Trophoblast cell (in vitro differentiated cells and primary cell): Measurements from ENCODE around the gene ASTN2.

Source experiments
- DNase-seq, 2 donors: peaks; one replicate each; pipeline ENCODE4 v3.0.0-alpha.2; 2016
- H2AFZ ChIP-seq: 2 replicates; pipeline ENCODE4 v1.6.1; 2013; ENCODE audit warnings: low read length, moderate library complexity, mild to moderate bottlenecking; ENCODE audit not compliant: insufficient read depth, poor library complexity
- H2AK5ac ChIP-seq: 2 replicates; pipeline ENCODE4 v1.6.1; 2013; ENCODE audit warnings: mild to moderate bottlenecking, low read length
- H2BK120ac ChIP-seq: 2 replicates; pipeline ENCODE4 v1.6.1; 2013; ENCODE audit warnings: low read length, mild to moderate bottlenecking, moderate library complexity; ENCODE audit not compliant: insufficient read depth, poor library complexity
- H2BK12ac ChIP-seq: 2 replicates; pipeline ENCODE4 v1.6.1; 2013; ENCODE audit warnings: mild to moderate bottlenecking, low read length, moderate library complexity
- H2BK5ac ChIP-seq: 2 replicates; pipeline ENCODE4 v1.6.1; 2013; ENCODE audit warnings: low read length, low read depth, moderate library complexity, mild to moderate bottlenecking; ENCODE audit not compliant: poor library complexity
- H3K14ac ChIP-seq: 2 replicates; pipeline ENCODE4 v1.6.1; 2013; ENCODE audit warnings: mild to moderate bottlenecking, low read length
- H3K18ac ChIP-seq: 2 replicates; pipeline ENCODE4 v1.6.1; 2013; ENCODE audit warnings: mild to moderate bottlenecking, low read length
- H3K23ac ChIP-seq: 2 replicates; pipeline ENCODE4 v1.6.1; 2013; ENCODE audit warnings: low read length
- H3K27ac ChIP-seq: 2 replicates; pipeline ENCODE4 v1.5.1; 2013; ENCODE audit warnings: low read depth, mild to moderate bottlenecking, inconsistent platforms, low read length, moderate library complexity
- H3K27me3 ChIP-seq: 2 replicates; pipeline ENCODE4 v1.6.1; 2013; ENCODE audit warnings: inconsistent platforms, mild to moderate bottlenecking, low read length, moderate library complexity; ENCODE audit not compliant: insufficient read depth
- H3K36me3 ChIP-seq, 2 experiments: 1 replicate in 1 of 2; 2 replicates in 1 of 2; pipeline ENCODE4 v1.6.1; 2013; ENCODE audit warnings: low read length in 2 of 2, mild to moderate bottlenecking in 2 of 2, moderate library complexity in 1 of 2; ENCODE audit not compliant: insufficient read depth in 2 of 2, control insufficient read depth in 1 of 2
- H3K4ac ChIP-seq: 2 replicates; pipeline ENCODE4 v1.6.1; 2013; ENCODE audit warnings: low read depth, mild to moderate bottlenecking, low read length, moderate library complexity
- H3K4me1 ChIP-seq, 2 experiments: 1 replicate in 1 of 2; 2 replicates in 1 of 2; pipeline ENCODE4 v1.6.1; 2013; ENCODE audit warnings: low read length in 2 of 2, mild to moderate bottlenecking in 2 of 2, moderate library complexity in 1 of 2; ENCODE audit not compliant: insufficient read depth in 2 of 2, control insufficient read depth in 1 of 2
- H3K4me2 ChIP-seq: 2 replicates; pipeline ENCODE4 v1.6.1; 2013; ENCODE audit warnings: inconsistent platforms, mild to moderate bottlenecking, low read length, moderate library complexity
- H3K4me3 ChIP-seq: 2 replicates; pipeline ENCODE4 v1.5.1; 2013; ENCODE audit warnings: mild to moderate bottlenecking, low read depth, low read length, inconsistent platforms
- H3K79me1 ChIP-seq: one replicate; pipeline ENCODE4 v1.6.1; 2013; ENCODE audit warnings: low read length
- H3K79me2 ChIP-seq: 2 replicates; pipeline ENCODE4 v1.6.1; 2013; ENCODE audit warnings: low read length, mild to moderate bottlenecking; ENCODE audit not compliant: control insufficient read depth, insufficient read depth, poor library complexity
- H3K9ac ChIP-seq: 2 replicates; pipeline ENCODE4 v1.6.1; 2013; ENCODE audit warnings: mild to moderate bottlenecking, low read length
- H3K9me3 ChIP-seq: 2 replicates; pipeline ENCODE4 v1.6.1; 2013; ENCODE audit warnings: low read depth, mild to moderate bottlenecking, control low read depth, inconsistent platforms, low read length; ENCODE audit not compliant: insufficient read depth
- H4K12ac ChIP-seq: 2 replicates; pipeline ENCODE4 v1.6.1; 2013; ENCODE audit warnings: low read depth, mild to moderate bottlenecking, low read length, moderate library complexity
- H4K8ac ChIP-seq: 2 replicates; pipeline ENCODE4 v1.6.1; 2013; ENCODE audit warnings: low read depth, mild to moderate bottlenecking, low read length, moderate library complexity
- H4K91ac ChIP-seq: one replicate; pipeline ENCODE4 v1.6.1; 2013; ENCODE audit warnings: low read depth, mild to moderate bottlenecking, low read length, moderate library complexity
- WGBS: extraction: QIAGEN DNeasy Blood & Tissue Kit; methylation state at CpG from one replicate; pipeline ENCODE4 v1.1.7; 2013; ENCODE audit warnings: missing lambda C conversion rate; ENCODE audit not compliant: insufficient read length, insufficient coverage; ENCODE audit errors: extremely low coverage; 5-methylcytosine and 5-hydroxymethylcytosine counted together

The ASTN2 gene

GRCh38 chr9:116639251-116639741 is 775.6 kb downstream of the ASTN2 start:
- H3K23ac ChIP-seq, result no peak overlapping the region
- no peak overlapping the region for H2AFZ ChIP-seq
- H3K27ac ChIP-seq, result no peak overlapping the region
- H2BK12ac ChIP-seq, result no peak overlapping the region
- H3K79me2 ChIP-seq, result no peaks in the 10 kb centered on the region
- H2AK5ac ChIP-seq, result no peak overlapping the region
- no peak overlapping the region for H3K4me3 ChIP-seq
- H3K36me3 ChIP-seq, result no peaks in the 10 kb centered on the region
- no peak overlapping the region for H3K14ac ChIP-seq
- no peak overlapping the region for H4K91ac ChIP-seq
- H4K8ac ChIP-seq, result no peak overlapping the region
- H3K9me3 ChIP-seq, result no peaks in the 10 kb centered on the region
- H2BK120ac ChIP-seq, result no peak overlapping the region
- no peak overlapping the region for H3K18ac ChIP-seq
- H3K9ac ChIP-seq, result no peak overlapping the region
- H3K4ac ChIP-seq, result no peak overlapping the region
- no peaks in the 10 kb centered on the region for H3K27me3 ChIP-seq
- no peak overlapping the region for H2BK5ac ChIP-seq
- no peak for DNase-seq
- H3K79me1 ChIP-seq, result no peaks in the 10 kb centered on the region
- no peak overlapping the region for H4K12ac ChIP-seq
- H3K4me1 ChIP-seq, result no peaks in the 10 kb centered on the region
- no peak overlapping the region for H3K4me2 ChIP-seq

GRCh38 chr9:116635908-116636307 is 778.9 kb downstream of the ASTN2 start:
- H3K4ac ChIP-seq, result no peak overlapping the region
- H3K27ac ChIP-seq, result no peak overlapping the region
- H2AFZ ChIP-seq, result no peak overlapping the region
- H4K12ac ChIP-seq, result no peak overlapping the region
- H2AK5ac ChIP-seq, result no peak overlapping the region
- no peak overlapping the region for H3K9ac ChIP-seq
- H3K18ac ChIP-seq, result no peak overlapping the region
- no peak overlapping the region for H2BK5ac ChIP-seq
- H3K79me1 ChIP-seq, result no peaks in the 10 kb centered on the region
- H3K27me3 ChIP-seq, result no peaks in the 10 kb centered on the region
- H3K9me3 ChIP-seq, result no peaks in the 10 kb centered on the region
- H3K4me3 ChIP-seq, result no peak overlapping the region
- no peak for DNase-seq
- no peak overlapping the region for H4K8ac ChIP-seq
- H2BK12ac ChIP-seq, result no peak overlapping the region
- H3K36me3 ChIP-seq, result no peaks in the 10 kb centered on the region
- H4K91ac ChIP-seq, result no peak overlapping the region
- no peaks in the 10 kb centered on the region for H3K79me2 ChIP-seq
- H2BK120ac ChIP-seq, result no peak overlapping the region
- no peak overlapping the region for H3K14ac ChIP-seq
- no CpG with 5 or more reads among the region's 2 CpGs for WGBS
- H3K23ac ChIP-seq, result no peak overlapping the region
- no peak overlapping the region for H3K4me2 ChIP-seq
- H3K4me1 ChIP-seq, result no peaks in the 10 kb centered on the region

GRCh38 chr9:116632990-116633838 is 781.6 kb downstream of the ASTN2 start:
- Histone ChIP-seq H3K27me3 (no peaks in the 10 kb centered on the region), H3K14ac (no peak overlapping the region), H4K12ac (no peak overlapping the region), H2BK5ac (no peak overlapping the region), H2BK120ac (no peak overlapping the region), H3K9ac (no peak overlapping the region), H3K79me2 (no peaks in the 10 kb centered on the region), H4K91ac (no peak overlapping the region), H3K4ac (no peak overlapping the region), H3K4me1 (no peaks in the 10 kb centered on the region), H3K4me3 (no peak overlapping the region), H3K4me2 (no peak overlapping the region), H3K9me3 (no peaks in the 10 kb centered on the region), H3K27ac (no peak overlapping the region), H3K18ac (no peak overlapping the region), H4K8ac (no peak overlapping the region), H2BK12ac (no peak overlapping the region), H2AFZ (no peak overlapping the region), H2AK5ac (no peak overlapping the region), H3K23ac (no peak overlapping the region), H3K36me3 (no peaks in the 10 kb centered on the region), H3K79me1 (no peaks in the 10 kb centered on the region)
- no CpG with 5 or more reads among the region's 6 CpGs for WGBS
- DNase-seq, result no peak

- Histone ChIP-seq H3K27ac (no peak overlapping the region), H3K36me3 (no peaks in the 10 kb centered on the region), H3K18ac (no peak overlapping the region), H3K79me1 (no peaks in the 10 kb centered on the region), H4K8ac (no peak overlapping the region), H2BK120ac (no peak overlapping the region), H3K4me3 (no peak overlapping the region), H3K4ac (no peak overlapping the region), H4K91ac (no peak overlapping the region), H3K27me3 (no peaks in the 10 kb centered on the region), H3K14ac (no peak overlapping the region), H3K9ac (no peak overlapping the region), H3K9me3 (no peaks in the 10 kb centered on the region), H3K79me2 (no peaks in the 10 kb centered on the region), H3K4me1 (peaks cover 2 to 3% of the 10 kb centered on the region in 2 experiments), H3K23ac (no peak overlapping the region), H3K4me2 (no peak overlapping the region), H4K12ac (no peak overlapping the region), H2AK5ac (no peak overlapping the region), H2AFZ (no peak overlapping the region), H2BK5ac (no peak overlapping the region), H2BK12ac (no peak overlapping the region)
- no peak for DNase-seq
- WGBS, result no CpG with 5 or more reads among the region's 3 CpGs
Observed at GRCh38 chr9:116629634-116630033, 785.2 kb downstream of the ASTN2 start.
